Stimulated activated CD4-positive, alpha-beta T cell treated with anti-CD3 and anti-CD28 coated beads, TNF-alpha, amount 100 ng/mL, for 24 hours (primary cell): Measurements from ENCODE around the gene AP2A2.

ENCODE experiments used
- DNase-seq, 3 experiments: peaks; one replicate each; pipeline ENCODE4 v3.0.0-alpha.2; 2020; ENCODE audit warnings: low read depth in 3 of 3

The AP2A2 gene

DNA sequence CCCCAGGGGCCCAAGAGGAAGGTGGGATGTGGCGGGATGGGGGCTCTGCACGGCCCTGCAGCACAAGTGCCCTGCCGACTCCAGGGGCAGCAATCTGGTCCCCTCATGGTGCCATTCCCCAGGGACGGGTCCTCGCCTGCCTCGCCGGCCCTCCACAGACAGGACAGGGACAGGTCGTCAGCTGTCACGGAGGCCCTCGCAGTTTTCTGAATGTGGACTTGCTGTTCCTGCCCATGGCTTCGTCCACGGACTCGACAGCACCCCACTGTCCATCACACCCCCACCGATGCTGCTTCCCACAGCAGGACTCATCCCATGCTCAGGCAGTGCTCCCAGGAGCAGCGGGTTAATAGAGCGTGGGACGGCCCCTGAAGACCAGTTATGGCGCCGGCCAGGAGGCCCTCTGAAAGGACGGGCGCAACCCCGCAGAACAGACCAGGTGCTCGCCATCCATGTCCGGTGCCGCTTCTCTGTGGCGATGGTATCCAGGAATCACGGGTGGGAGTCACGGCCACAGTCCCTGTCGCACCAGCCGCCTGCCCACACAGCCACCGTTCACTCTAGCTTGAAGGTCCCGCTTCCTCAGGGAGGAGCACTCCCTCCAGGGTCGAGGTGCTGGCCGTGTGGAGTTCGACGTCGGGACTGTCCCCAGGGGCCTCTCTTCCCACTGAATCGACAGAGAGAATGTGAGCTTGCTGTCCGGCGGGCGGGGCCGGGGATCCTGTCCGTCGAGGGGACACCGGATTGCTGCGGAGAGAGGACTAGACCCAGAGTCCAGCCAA lies 130.5 kb downstream of the AP2A2 start:
- DNase-seq = no peak

DNA sequence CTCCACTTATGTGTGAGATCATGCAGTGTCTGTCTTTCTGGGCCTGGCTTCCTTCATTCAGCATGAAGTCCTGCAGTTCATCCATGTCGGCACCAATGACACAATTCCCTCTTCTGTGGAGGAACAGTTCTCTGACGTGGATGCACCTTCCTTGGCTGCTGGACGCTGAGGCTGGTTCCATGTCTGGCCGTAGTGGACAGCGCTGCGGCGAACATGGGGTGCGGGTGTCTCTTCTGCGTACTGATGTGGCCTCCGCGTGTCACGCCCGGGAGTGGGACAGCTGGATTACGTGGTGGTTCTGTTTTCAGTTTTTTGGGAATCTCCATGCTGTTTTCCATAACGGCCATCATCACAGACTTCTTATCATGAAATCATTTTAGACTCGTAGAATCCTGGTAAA lies 132.1 kb downstream of the AP2A2 start:
- no peak for DNase-seq

DNA sequence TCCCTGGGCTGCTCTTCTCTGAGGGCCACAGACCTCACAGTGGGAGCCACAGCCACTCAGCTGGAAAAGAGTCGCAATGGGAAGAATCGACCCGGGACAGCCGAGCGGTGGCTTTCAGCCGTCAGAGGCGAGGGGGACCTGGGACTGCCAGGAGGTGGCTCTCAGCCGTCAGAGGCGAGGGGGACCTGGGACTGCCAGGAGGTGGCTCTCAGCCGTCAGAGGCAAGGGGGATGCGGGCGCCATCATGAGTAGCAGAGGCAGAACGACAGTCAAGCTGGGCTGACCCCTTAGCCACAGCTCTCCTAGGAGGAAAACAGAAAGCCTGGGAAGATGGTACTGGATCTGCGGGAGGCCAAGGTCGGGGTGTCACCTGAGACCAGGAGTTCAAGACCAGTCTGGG lies 134.1 kb downstream of the AP2A2 start:
- no peak for DNase-seq

DNA sequence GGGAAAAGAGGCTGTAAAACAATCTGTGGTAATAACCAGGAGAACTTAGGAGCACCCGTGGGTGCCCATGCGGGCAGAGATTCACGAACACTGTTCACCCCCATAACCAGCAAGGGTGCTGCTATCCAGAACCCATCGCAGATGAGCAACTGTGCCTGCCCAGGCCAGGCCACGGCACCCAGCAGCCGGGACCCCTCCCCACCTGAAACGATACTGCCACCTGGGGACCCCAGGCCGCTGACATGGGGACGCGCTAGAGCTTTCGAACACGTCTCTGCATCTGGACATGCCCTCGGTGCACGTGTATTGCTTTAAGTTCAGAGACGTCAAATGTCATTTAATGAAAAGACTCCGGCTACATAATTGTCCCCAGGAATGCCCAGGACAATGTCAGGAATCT lies 134.7 kb downstream of the AP2A2 start:
- no peak for DNase-seq

DNA sequence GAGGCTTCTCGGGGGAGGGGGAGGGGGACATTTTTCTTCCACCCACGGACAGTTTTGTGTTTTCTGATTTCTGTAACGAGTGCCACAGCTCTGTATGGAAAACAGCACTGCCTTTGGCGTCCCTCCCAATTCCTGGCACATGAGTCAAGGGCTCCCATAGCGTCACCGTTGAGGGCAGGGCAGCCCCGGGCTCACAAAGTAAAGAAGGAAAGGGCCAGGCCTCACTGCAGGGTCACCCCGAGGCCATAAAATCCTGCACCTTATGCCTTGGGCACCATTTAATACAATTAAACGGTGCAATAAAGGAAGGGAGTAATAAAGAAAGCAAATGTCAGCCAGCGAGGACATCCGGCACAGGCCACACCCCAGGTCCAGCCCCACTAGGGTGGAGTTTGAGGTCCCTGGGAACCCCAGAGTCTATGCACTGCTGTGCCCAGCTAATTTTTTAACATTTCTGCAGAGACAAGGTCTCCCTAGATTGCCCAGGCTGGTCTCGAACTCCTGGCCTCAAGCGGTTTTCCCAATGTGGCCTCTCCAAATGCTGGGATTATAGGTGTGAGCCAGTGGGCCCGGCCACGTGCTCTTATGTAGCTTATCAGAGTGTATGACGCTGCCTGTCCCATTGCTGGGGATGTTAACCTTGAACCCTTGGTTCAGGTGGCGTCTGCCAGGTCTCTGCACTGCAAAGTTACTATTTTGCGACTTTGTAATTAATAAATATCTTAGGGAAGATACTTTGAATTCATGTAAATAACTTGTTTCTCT lies 135.4 kb downstream of the AP2A2 start:
- DNase-seq = no peak
